GM21786 (cell line): ENCODE results near the gene ERC1.

ENCODE experiments used
- ATAC-seq: cut with Tn5 transposase; IDR thresholded peaks from one replicate; pipeline ENCODE4 v1.9.1; 2021; ENCODE audit not compliant: unreplicated experiment

Gene ERC1

GRCh38 chr12:1529228-1529861 is 538.3 kb downstream of the ERC1 start:
- no peak for ATAC-seq

- no peak for ATAC-seq
These were observed 539.0 kb downstream of the ERC1 start for GRCh38 chr12:1529862-1530591.

DNA sequence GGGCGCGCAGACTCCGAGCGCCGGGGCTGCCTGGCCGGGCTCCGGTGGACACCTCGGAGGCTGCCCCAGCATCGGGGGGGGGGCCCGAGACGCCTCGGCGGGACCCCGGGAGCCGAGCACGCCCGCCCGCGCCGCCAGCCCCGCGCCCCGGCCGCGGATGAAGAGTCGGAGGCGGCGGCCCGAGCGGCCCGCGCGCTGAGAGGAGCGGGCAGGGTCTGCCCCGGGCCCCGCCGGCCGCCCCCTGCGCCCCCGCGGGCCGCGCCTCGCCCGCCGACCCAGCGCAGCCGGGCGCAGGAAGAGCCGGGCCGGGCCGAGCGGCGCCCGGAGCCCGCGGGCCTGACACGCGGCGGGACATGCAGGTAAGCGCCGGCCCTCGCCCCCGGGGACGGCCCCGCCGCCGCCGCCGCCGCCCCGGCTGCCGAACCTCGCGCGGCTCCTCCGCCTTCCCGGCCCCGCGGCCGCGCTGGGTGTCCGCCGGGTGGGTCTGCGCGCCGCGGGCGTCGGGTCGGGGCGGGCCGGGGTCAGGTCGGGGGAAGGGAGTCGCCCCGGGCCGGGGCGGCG is 539.6 kb downstream of the ERC1 start:
- ATAC-seq, result no peak

DNA sequence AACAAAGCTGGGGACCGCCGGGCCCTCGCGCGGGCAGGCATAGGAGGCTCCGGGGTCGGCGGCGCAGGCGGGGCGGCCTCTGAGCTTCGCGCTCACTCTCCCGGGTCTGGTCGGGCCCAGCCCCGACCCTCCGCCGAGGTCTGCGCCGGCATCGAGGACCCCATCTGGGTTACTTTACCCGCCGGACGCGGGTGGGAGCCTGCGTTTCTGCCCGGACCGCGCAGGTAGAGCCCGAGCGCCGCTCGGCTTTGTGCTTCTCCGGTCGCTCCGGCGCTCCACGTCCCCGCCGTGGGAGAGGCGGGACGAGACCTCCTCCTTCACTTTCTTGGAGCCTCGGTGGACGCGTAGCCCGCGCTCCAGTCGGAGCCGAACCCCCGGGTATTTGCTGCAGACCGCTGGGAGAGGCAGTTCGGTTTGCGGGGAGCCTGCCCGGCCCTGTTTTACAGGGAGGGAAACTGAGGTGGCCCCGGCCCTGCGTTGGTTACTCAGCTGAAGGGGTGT is 540.2 kb downstream of the ERC1 start:
- no peak for ATAC-seq

- no peak for ATAC-seq
These were observed 540.8 kb downstream of the ERC1 start for GRCh38 chr12:1531654-1532374.

- no peak for ATAC-seq
These were observed 541.5 kb downstream of the ERC1 start for GRCh38 chr12:1532375-1533165.

- ATAC-seq, result peak; percentile 10
These were observed 542.2 kb downstream of the ERC1 start for GRCh38 chr12:1533205-1533601.

DNA sequence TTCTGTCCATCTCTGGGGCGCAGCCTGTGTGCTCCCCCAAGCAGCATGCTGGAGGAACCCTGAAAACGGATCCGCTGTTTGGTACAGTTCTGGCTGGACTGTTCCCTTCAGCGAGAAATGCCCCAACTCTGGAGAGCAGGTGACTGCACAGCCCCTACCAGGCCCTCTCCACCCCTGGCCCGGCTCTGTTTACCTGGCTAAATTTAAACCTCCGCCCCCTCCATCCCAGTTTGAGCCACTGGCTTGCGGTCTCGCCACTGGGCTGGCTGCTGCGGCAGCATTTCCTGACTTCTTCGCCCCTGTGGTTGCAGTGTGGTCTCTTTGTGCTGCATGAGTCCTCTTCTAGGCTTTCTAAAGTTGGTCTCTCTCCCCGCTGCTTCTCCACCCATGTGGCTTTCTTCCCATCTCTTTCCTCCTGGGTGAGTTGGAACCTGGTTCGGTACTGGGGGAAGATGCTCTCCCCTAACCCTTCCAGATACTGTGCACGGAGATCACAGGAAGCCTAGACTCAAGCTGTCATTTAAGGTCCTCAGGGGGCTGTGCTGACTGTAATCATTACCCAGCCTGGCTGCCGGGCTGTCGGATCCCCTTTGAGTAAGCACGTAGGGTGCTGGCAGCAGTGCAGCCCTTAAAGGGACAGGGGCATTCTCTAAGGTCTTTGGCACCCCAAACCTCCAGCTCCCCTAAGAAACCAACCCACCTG is 542.7 kb downstream of the ERC1 start:
- ATAC-seq, result peak; percentile 50

GRCh38 chr12:1534748-1535147 is 543.7 kb downstream of the ERC1 start:
- ATAC-seq, result peak; percentile 32

DNA sequence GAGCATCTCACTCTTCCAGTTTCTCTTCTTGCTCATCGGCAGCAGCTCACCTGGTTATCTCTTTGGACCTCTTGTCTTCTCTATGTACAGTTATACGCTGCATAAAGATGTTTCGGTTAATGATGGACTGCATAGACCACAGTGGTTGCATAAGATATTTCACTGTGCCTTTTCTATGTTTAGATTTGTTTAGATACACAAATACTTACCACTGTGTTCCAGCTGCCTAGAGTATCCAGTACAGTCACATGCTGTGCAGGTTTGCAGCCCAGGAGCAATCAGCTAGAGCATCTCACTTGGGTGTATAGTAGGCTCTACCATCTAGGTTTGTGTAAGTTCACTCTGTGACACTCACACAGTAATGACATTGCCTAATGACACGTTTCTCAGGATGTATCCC is 545.8 kb downstream of the ERC1 start:
- ATAC-seq, result no peak

- no peak for ATAC-seq
These were observed 548.1 kb downstream of the ERC1 start for GRCh38 chr12:1539135-1539534.

DNA sequence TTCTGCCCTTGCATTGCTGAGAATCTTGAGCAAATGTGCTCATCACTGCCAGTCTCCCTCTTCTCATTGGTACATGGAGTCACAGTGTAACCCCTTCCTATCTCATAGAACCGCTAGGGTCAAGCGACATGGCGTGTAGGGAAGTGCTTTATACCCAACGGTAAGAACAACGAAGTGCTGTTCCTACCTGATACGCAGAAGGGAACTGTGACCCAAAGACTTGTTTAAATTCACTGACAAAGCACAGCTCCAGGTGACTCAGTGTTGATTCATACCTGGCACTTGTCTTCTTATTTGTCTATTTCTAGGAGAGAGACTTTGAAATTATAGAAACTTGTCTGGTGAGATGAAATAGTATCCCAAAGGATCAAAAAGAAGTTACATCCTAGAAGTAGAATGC is 549.7 kb downstream of the ERC1 start:
- no peak for ATAC-seq

DNA sequence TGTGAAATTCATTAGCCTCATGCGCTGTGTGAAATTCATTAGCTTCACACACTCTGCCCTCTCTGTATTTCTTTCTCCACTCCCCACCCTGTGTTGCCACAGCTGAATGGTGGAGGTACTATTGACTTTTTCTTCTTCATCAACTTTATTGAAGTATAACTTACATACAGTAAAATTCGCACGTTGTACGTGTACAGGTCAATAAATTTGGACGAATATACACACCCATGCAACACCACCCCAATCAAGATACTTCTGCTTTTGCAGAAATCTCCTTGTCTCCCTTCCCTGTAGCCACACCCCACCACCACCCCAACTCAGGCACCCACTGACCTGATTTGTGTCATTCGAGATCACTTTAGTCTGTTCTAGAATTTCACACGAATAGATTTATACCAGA is 551.6 kb downstream of the ERC1 start:
- no peak for ATAC-seq

DNA sequence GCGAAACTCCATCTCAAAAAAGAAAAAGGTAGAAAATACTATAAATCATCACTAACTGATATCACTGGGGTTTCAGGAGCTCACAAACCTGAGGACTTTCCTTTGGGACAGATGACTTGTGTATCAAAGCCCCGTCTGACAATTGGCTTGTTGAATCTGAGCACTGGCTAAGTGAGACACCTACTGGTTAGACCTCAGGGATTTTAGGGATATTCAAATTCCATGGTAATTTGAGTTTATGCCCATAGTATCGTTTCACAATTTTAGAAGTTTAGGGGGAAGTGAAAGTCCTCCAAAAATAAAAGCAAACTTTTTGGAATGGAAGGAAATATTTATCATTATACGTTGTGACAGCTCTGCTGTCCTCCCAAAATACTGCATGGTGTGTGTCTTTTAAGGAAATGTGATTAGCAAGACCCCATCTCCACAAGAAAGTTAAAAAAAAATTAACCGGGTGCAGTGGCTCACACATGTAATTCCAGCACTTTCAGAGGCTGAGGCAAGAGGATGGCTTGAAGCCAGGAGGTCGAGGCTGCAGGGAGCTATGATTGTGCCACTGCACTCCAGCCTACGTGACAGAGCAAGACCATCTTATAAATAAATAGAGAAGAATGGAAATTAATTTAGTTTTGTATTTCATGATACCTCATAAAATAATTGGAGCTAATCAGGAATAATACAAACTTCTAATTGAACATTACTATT is 554.1 kb downstream of the ERC1 start:
- ATAC-seq, result no peak
